ENCODE results near the gene ADARB2.

DNA sequence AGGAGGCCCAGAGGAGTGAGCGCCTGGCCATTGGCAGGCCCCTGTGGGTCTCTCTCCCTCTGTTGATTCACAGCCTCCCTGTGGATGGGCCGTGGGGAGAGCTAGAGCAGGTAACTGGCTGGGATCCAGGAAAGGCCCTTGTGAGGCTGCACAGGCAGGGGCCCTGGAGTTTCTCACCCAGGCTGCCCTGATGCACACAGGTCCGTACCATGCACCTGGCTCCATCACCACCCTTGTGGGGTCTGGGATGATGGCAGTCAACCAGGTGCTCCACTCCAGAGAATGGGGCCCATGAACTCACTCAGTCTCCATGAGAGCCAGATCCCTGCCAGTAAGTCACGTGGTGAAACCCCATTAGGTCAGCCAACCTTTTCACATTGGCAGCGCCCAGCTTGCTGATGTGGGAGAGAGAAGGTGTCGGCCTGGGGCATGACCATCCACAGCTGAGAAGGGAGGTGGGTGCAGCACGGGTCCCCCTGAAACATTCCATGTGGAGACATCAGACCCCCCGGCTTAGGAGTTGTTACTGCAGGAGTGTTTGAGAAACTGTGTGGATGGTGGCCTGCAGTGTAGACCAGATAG lies 320.8 kb downstream of the ADARB2 start:
- TF ChIP-seq CTCF (IDR thresholded peaks at IDR 0.05) (no peak), POLR2A (IDR thresholded peaks at IDR 0.05) (no peak)
